DND-41 (cell line): ENCODE results near the gene IFNL3.

Experiments
- EZH2 ChIP-seq: IDR thresholded peaks from 3 replicates; pipeline ENCODE4 v1.6.1; 2012; ENCODE audit warnings: borderline replicate concordance, low read depth, mild to moderate bottlenecking, moderate library complexity, low read length, inconsistent platforms; ENCODE audit not compliant: severe bottlenecking
- TF ChIP-seq, protein P1 (sequence below): IDR thresholded peaks from 2 replicates; pipeline ENCODE4 v1.5.1; 2012; ENCODE audit warnings: borderline replicate concordance, low read length, moderate library complexity, mild to moderate bottlenecking; ENCODE audit not compliant: poor library complexity, severe bottlenecking; ENCODE audit errors: extremely low read depth

DNA sequence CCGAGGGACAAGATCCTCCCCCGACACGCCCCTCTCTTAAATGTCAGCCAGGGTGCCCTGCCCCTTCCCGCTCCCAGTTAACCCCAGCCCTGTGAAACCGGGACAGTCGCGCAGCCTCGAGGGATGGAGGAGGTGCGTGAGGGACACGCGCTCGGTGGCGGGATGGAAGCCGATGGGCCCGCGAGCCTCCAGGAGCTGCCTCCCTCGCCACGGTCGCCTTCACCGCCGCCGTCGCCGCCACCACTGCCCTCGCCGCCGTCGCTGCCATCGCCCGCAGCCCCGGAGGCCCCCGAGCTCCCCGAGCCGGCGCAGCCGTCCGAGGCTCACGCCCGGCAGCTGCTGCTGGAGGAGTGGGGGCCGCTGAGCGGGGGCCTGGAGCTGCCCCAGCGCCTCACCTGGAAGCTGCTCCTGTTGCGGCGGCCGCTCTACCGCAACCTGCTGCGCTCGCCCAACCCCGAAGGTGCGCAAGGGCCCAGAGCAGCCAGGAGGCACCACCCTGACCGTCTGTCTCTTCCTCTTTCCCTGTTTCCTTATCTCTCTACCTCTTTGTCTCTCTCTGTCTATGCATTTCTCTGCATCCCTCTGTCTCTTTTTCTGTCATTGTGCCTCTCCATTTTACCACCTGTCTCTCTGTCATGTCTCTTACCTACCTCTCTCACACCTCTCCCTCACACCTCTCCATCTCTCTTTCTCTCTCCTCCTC lies 47.8 kb downstream of the IFNL3 start, which contains the start of gene NCCRP1:
- no peak for TF ChIP-seq EZH2
- TF ChIP-seq, protein P1, sequence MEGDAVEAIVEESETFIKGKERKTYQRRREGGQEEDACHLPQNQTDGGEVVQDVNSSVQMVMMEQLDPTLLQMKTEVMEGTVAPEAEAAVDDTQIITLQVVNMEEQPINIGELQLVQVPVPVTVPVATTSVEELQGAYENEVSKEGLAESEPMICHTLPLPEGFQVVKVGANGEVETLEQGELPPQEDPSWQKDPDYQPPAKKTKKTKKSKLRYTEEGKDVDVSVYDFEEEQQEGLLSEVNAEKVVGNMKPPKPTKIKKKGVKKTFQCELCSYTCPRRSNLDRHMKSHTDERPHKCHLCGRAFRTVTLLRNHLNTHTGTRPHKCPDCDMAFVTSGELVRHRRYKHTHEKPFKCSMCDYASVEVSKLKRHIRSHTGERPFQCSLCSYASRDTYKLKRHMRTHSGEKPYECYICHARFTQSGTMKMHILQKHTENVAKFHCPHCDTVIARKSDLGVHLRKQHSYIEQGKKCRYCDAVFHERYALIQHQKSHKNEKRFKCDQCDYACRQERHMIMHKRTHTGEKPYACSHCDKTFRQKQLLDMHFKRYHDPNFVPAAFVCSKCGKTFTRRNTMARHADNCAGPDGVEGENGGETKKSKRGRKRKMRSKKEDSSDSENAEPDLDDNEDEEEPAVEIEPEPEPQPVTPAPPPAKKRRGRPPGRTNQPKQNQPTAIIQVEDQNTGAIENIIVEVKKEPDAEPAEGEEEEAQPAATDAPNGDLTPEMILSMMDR = no peak
